ENCODE results near the gene IL13RA2. TPM values are rescaled to one million over a fixed set of nuclear protein-coding genes. Genes with fewer than 3 reads are reported as not detected.

Gene IL13RA2
- total and polyA plus RNA-seq, 2 of the 13 experiments (the other 11 are each of a cell fraction or from before 2014, with no cell fraction given): not detected

DNA sequence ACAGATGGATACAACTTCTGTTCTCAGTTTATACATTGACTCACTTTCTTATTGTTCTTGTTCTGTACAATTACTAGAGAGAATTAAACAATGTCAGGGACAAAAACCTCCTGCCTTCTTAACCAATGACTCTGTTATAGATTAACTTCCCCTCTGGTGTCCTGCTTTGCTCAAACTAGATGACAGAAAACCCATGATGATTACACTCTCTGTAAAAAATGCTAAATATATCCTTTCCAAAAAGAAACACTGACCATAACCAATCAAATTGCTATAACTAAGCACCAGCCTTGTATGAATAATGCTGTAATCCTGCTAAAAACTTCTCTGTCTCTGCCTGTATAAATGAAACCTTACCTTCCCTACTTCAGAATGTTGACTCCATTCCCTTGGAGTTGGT is 29.8 kb upstream of the IL13RA2 start (continued):
- TF ChIP-seq ZBTB8A (CRISPR knock-in tag; IDR thresholded peaks at IDR 0.05; ENCODE audit: borderline replicate concordance, low read depth) (no peak), SP5 (CRISPR knock-in tag; IDR thresholded peaks at IDR 0.05; ENCODE audit: borderline replicate concordance, low read depth) (no peak), ZNF567 (CRISPR knock-in tag; IDR thresholded peaks at IDR 0.05; ENCODE audit: borderline replicate concordance) (no peak), MLLT10 (CRISPR knock-in tag; IDR thresholded peaks at IDR 0.05) (no peak), CENPX (CRISPR knock-in tag; IDR thresholded peaks at IDR 0.05) (no peak), ZNF572 (CRISPR knock-in tag; IDR thresholded peaks at IDR 0.05) (no peak), EED (CRISPR knock-in tag; IDR thresholded peaks at IDR 0.05) (no peak), SRSF9 (IDR thresholded peaks at IDR 0.05; ENCODE audit: borderline replicate concordance, insufficient read depth, low read depth, low read length, poor library complexity, severe bottlenecking) (no peak)

DNA sequence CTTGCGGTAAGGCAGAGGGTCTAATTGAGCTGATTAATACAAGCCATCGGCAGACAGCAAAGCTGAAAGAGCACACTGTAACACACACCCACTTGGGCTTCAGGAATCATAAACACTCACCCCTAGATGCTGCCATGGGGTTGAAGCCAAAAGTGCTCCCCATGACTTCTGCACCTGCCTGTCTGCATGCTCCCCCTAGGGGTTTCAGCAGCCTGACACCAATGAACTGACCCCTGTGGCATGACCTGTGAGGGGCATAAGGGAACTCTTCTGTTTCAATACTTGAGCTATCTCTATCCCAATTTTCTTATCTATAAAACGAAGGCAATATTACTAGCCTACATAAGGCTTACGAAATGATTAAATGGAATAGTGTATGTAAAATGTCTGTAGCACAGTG is 23.0 kb upstream of the IL13RA2 start:
- Histone ChIP-seq H3K36me3 (replicated peaks in 1 of 2; ENCODE audit: control insufficient read depth in 1 of 2, insufficient read depth in 2 of 2, low read length in 2 of 2) (no peaks in the 10 kb centered on the region), H3K79me2 (ENCODE audit: insufficient read depth, low read length) (no peaks in the 10 kb centered on the region), H4K20me1 (ENCODE audit: insufficient read depth, low read length) (no peaks in the 10 kb centered on the region), H3K27ac (ENCODE audit: extremely low read length, insufficient read depth, low read length) (no peak overlapping the region), H3K4me1 (ENCODE audit: insufficient read depth, low read length) (no peaks in the 10 kb centered on the region), H3K4me3 (replicated peaks in 1 of 3; ENCODE audit: insufficient read depth in 1 of 3, low read depth in 2 of 3, low read length in 3 of 3) (no peak overlapping the region), H3K9me3 (ENCODE audit: low read length) (no peaks in the 10 kb centered on the region), H2AFZ (ENCODE audit: low read length) (no peak overlapping the region), H3K9ac (ENCODE audit: insufficient read depth, low read depth, low read length) (no peak overlapping the region), H3K27me3 (ENCODE audit: control insufficient read depth in 1 of 2, insufficient read depth in 2 of 2, low read length in 2 of 2) (no peaks in the 10 kb centered on the region), H3K4me2 (ENCODE audit: low read depth, low read length) (no peak overlapping the region)
- CTCF ChIA-PET (ENCODE audit: low intra/inter-chr PET ratio, low total read pairs): no interaction called here
- ATAC-seq: no peak
- FAIRE-seq: no peak
- TF ChIP-seq KAT7 (CRISPR knock-in tag; IDR thresholded peaks at IDR 0.05; ENCODE audit: borderline replicate concordance): no peak
- TF ChIP-seq, protein P1, sequence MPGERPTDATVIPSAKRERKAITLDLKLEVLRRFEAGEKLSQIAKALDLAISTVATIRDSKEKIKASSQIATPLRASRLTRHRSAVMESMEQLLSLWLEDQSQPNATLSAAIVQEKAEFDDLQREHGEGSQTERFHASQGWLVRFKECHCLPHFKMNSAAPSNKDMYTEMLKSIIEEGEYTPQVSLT (CRISPR knock-in tag; IDR thresholded peaks at IDR 0.05; ENCODE audit: borderline replicate concordance, low read depth): no peak
- TF ChIP-seq MAFG (CRISPR knock-in tag; IDR thresholded peaks at IDR 0.05): no peak
- TF ChIP-seq TBL1XR1 (IDR thresholded peaks at IDR 0.05; ENCODE audit: borderline replicate concordance, low read length, partially characterized antibody): no peak
- TF ChIP-seq RFX1 (IDR thresholded peaks at IDR 0.05): no peak
- no peak for TF ChIP-seq CC2D1A (CRISPR knock-in tag; IDR thresholded peaks at IDR 0.05)
- in situ Hi-C loops (cut with HindIII; ENCODE audit: extremely low pct_ligation_motif_present, low pct_unique_long_range_greater_than_20kb) (no loop called here), intact Hi-C loops (cut with micrococcal nuclease; ENCODE audit: unreplicated experiment) (no loop called here)
- BruUV-seq (replicated peaks): no TSS peak
- no peak for DNase-seq (ENCODE audit: low spot score)
- WGBS (ENCODE audit: low lambda C conversion rate): 4% methylated on average over 4 of the region's 4 CpGs
- POLR2A ChIA-PET: no interaction called here
